Endodermal cell (in vitro differentiated cells): ENCODE measurements around the gene FOXI2. TPM values are rescaled to one million over a fixed set of nuclear protein-coding genes. Genes with fewer than 3 reads are reported as not detected.

Source experiments
- DNase-seq: peaks from one replicate; pipeline ENCODE4 v3.0.0-alpha.2; 2017
- H3K27ac ChIP-seq: 2 replicates; pipeline ENCODE4 v1.5.1; 2013; ENCODE audit warnings: mild to moderate bottlenecking, low read depth, low read length, moderate library complexity
- H3K27me3 ChIP-seq: 2 replicates; pipeline ENCODE4 v1.6.1; 2013; ENCODE audit warnings: mild to moderate bottlenecking, low read length, moderate library complexity; ENCODE audit not compliant: insufficient read depth, control insufficient read depth, poor library complexity, severe bottlenecking
- H3K36me3 ChIP-seq: 2 replicates; pipeline ENCODE4 v1.7.0; 2013; ENCODE audit warnings: mild to moderate bottlenecking, low read length, moderate library complexity; ENCODE audit not compliant: control insufficient read depth, insufficient read depth
- H3K4me1 ChIP-seq: one replicate; pipeline ENCODE4 v1.7.0; 2013; ENCODE audit warnings: low read length; ENCODE audit not compliant: control insufficient read depth, insufficient read depth
- H3K4me3 ChIP-seq: 2 replicates; pipeline ENCODE4 v1.5.1; 2013; ENCODE audit warnings: mild to moderate bottlenecking, low read length, moderate library complexity
- H3K9ac ChIP-seq: 2 replicates; pipeline ENCODE4 v1.6.1; 2013; ENCODE audit warnings: mild to moderate bottlenecking, low read length, moderate library complexity; ENCODE audit not compliant: poor library complexity, severe bottlenecking; ENCODE audit errors: extremely low read depth
- H3K9me3 ChIP-seq: 2 replicates; pipeline ENCODE4 v1.6.1; 2013; ENCODE audit warnings: mild to moderate bottlenecking, low read length, moderate library complexity; ENCODE audit not compliant: control insufficient read depth
- H3K27ac Mint-ChIP-seq: 2 replicates; pipeline ENCODE4 v1.8.0; 2020; ENCODE audit warnings: mixed read lengths
- H3K27me3 Mint-ChIP-seq: 2 replicates; pipeline ENCODE4 v1.8.0; 2021; ENCODE audit warnings: mild to moderate bottlenecking, mixed read lengths; ENCODE audit not compliant: insufficient read depth
- H3K36me3 Mint-ChIP-seq: 2 replicates; pipeline ENCODE4 v1.8.0; 2020; ENCODE audit warnings: low read depth, mixed read lengths
- H3K4me1 Mint-ChIP-seq: 2 replicates; pipeline ENCODE4 v1.8.0; 2020; ENCODE audit warnings: mixed read lengths
- H3K4me3 Mint-ChIP-seq: 2 replicates; pipeline ENCODE4 v1.8.0; 2020; ENCODE audit warnings: mild to moderate bottlenecking, moderate library complexity, mixed read lengths
- H3K9me3 Mint-ChIP-seq: 2 replicates; pipeline ENCODE4 v1.8.0; 2020; ENCODE audit warnings: mild to moderate bottlenecking, mixed read lengths
- WGBS, 2 experiments: methylation state at CpG; one replicate each; pipeline versions ENCODE4 v1.1.5 to v1.1.7; 2013; ENCODE audit warnings: missing lambda C conversion rate in 2 of 2, mixed read lengths in 1 of 2; ENCODE audit not compliant: insufficient coverage in 1 of 2, insufficient read length in 1 of 2; 5-methylcytosine and 5-hydroxymethylcytosine counted together
- long read RNA-seq, 4 experiments: library from polyadenylated mRNA in 2 of 4; library from RNA in 1 of 4; library from capped mRNA in 1 of 4; stranded (forward) in 3 of 4; unstranded in 1 of 4; transcript quantifications; one replicate each; pipeline ENCODE4 v2.0.0, GENCODE V29; 2020 to 2021; ENCODE audit warnings: inconsistent platforms in 1 of 4
- polyA plus RNA-seq, 2 experiments: library from polyadenylated mRNA; stranded (reverse); fragments of 50-300 nt; gene quantifications; one replicate each; pipeline ENCODE4 v1.2.3, GENCODE V29; 2013
- total RNA-seq, 2 donors: library from RNA; stranded (reverse); fragmentation: NEBNext Ultra II Directional in 1 of 2; extraction: Animal tissue kit (Norgen Biotek cat#: 25700) in 1 of 2; gene quantifications; 2 replicates in 1 of 2; 3 replicates in 1 of 2; pipeline ENCODE4 v1.2.1, GENCODE V29; 2021
- TF ChIP-seq, protein P1 (sequence below): fragments of 200-600 bp; sonication (generic); conservative IDR thresholded peaks from 2 replicates; pipeline ENCODE4 v1.5.0; 2021; ENCODE audit warnings: antibody characterized with exemption, mild to moderate bottlenecking

The FOXI2 gene
- 10 to 100 TPM in 1 of 2 donors, 1 to 10 TPM in 1; 1.0 to 14.8 TPM for total RNA-seq
- polyA plus RNA-seq (2013, experiment 1 of 2): 1.3 TPM
- polyA plus RNA-seq (2013, experiment 2 of 2): 1.3 TPM
- long read RNA-seq, experiment 1: 0 reads
- long read RNA-seq, experiment 2, partial matches to known transcripts: 0 of 2 reads
- long read RNA-seq, experiment 2, other reads (novel, unspliced or antisense): 0 of 2 reads
- long read RNA-seq, experiment 3, partial matches to known transcripts: 0 of 9 reads
- long read RNA-seq, experiment 3, other reads (novel, unspliced or antisense): 9 of 9 reads
- long read RNA-seq, experiment 4: 0 reads

DNA sequence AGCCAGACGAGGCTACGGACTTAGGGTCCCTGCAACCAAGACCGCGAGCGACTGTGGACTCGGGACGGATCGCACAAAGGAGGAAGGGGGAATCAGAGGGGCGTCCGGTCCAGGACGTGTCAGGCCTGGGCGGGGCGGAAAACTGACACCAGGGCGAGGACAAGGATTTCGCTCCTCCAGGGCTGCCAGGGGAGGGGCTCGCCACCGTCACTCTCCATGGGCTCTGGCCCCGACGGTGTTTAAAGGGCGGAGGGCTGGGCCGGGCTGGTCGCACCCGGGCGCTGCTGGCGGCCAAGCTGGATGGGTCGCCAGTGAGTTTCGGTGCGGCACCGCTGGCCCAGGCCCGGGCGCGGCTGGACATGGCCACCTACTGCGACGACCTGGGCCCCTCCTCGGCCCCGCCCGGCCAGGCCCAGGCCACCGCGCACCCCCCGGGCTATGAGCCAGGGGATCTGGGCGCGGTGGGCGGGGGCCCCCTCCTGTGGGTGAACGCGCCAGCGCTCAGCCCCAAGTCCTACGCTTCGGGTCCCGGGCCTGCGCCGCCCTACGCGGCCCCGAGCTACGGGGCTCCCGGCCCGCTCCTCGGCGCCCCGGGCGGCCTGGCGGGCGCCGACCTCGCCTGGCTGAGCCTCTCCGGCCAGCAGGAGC, at the start of gene FOXI2:
TSS of gene FOXI2 (plus strand) at position 271 of the 648 bp plus-strand sequence. CDS start at position 360, 89 bp downstream.
- Histone ChIP-seq H3K4me1 (no peaks in the 10 kb centered on the region), H3K27ac (no peak within 1 kb of the TSS), H3K9ac (no peak within 1 kb of the TSS), H3K27me3 (peaks cover 97% of the 10 kb centered on the region), H3K9me3 (no peaks in the 10 kb centered on the region), H3K4me3 (peak within 1 kb of the TSS; percentile 55), H3K36me3 (no peaks in the 10 kb centered on the region)
- Mint-ChIP-seq H3K4me3 (peak within 1 kb of the TSS; percentile 65), H3K9me3 (no peaks in the 10 kb centered on the region), H3K4me1 (peaks cover 13% of the 10 kb centered on the region), H3K36me3 (peaks cover 5% of the 10 kb centered on the region), H3K27me3 (peaks cover 93% of the 10 kb centered on the region), H3K27ac (no peak within 1 kb of the TSS)
- 1 to 2% methylated on average over 27 to 66 of the region's 66 CpGs for WGBS, 2 experiments
- TF ChIP-seq, protein P1, sequence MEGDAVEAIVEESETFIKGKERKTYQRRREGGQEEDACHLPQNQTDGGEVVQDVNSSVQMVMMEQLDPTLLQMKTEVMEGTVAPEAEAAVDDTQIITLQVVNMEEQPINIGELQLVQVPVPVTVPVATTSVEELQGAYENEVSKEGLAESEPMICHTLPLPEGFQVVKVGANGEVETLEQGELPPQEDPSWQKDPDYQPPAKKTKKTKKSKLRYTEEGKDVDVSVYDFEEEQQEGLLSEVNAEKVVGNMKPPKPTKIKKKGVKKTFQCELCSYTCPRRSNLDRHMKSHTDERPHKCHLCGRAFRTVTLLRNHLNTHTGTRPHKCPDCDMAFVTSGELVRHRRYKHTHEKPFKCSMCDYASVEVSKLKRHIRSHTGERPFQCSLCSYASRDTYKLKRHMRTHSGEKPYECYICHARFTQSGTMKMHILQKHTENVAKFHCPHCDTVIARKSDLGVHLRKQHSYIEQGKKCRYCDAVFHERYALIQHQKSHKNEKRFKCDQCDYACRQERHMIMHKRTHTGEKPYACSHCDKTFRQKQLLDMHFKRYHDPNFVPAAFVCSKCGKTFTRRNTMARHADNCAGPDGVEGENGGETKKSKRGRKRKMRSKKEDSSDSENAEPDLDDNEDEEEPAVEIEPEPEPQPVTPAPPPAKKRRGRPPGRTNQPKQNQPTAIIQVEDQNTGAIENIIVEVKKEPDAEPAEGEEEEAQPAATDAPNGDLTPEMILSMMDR: no peak
- peak; percentile 93 for DNase-seq

DNA sequence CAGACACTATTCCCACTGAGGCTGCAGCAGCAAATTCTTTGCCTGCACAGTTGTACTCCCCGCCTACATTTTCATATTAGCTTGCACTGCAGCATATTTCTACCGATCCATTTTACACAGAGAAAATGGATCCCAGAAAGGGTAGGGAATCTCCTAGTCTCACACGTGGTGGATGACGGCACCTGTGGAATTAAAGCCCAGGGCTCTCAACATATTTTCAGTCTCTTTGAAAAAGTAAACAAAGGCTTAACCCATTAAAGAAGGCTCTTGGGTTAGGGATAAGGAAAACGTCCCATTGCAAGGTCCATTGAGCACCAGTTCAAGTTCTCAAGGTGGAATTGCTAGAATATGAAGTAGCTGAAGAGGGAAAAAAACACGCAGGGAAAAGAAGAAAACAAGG, 49.4 kb upstream of the FOXI2 start:
- Mint-ChIP-seq H3K27ac (no peak overlapping the region), H3K9me3 (no peaks in the 10 kb centered on the region), H3K36me3 (no peaks in the 10 kb centered on the region), H3K4me3 (no peak overlapping the region), H3K27me3 (no peaks in the 10 kb centered on the region), H3K4me1 (peaks cover 8% of the 10 kb centered on the region)
- Histone ChIP-seq H3K36me3 (no peaks in the 10 kb centered on the region), H3K4me1 (no peaks in the 10 kb centered on the region), H3K27me3 (no peaks in the 10 kb centered on the region), H3K4me3 (no peak overlapping the region), H3K27ac (no peak overlapping the region), H3K9me3 (no peaks in the 10 kb centered on the region), H3K9ac (no peak overlapping the region)
- TF ChIP-seq, protein P1: no peak
- no peak for DNase-seq
- 74 to 77% methylated on average over 5 to 6 of the region's 6 CpGs for WGBS, 2 experiments

DNA sequence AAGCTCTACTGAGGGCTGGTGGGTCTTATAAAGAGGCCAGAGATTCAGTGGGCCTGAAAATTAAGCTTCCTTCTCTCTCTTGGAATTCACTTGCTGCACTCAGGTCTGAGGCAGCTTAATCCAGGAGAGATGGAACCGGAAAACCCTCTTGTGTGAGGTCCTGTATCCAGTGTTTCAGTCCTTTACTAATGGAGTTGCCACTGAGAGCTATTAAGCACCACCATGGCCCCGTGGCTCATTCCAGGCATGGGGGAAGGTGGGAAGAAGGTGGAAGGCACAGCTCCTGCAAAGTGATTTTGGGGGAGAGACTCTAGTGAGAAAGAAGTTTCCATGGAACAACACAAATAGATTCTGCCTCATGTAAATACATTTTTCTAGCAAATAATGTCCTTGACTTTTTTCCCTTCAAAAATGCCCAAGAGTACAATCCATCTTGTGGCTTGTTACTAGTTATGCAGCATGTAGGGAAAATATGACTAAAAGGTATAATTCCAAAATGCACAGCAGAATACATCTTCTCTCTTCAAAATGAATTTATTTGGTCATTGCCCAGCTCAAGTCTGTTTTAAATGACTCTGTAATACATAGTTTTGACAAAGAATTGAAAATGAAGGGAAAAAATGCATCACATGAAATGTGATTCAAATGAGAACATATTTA, 46.7 kb upstream of the FOXI2 start:
- H3K9me3 ChIP-seq: no peaks in the 10 kb centered on the region
- H3K27me3 ChIP-seq: no peaks in the 10 kb centered on the region
- no peaks in the 10 kb centered on the region for H3K4me1 ChIP-seq
- no peaks in the 10 kb centered on the region for H3K9me3 Mint-ChIP-seq
- TF ChIP-seq, protein P1: no peak
- H3K4me3 Mint-ChIP-seq: no peak overlapping the region
- 97% methylated on average over 2 of the region's 2 CpGs; no CpG with 5 or more reads in 1 of the 2 experiments for WGBS, 2 experiments
- no peaks in the 10 kb centered on the region for H3K36me3 Mint-ChIP-seq
- peaks cover 3% of the 10 kb centered on the region for H3K27me3 Mint-ChIP-seq
- DNase-seq: no peak
- H3K9ac ChIP-seq: no peak overlapping the region
- H3K4me3 ChIP-seq: no peak overlapping the region
- H3K27ac Mint-ChIP-seq: no peak overlapping the region
- H3K27ac ChIP-seq: no peak overlapping the region
- peaks cover 15% of the 10 kb centered on the region for H3K4me1 Mint-ChIP-seq
- H3K36me3 ChIP-seq: no peaks in the 10 kb centered on the region
